Sigmoid colon (tissue), 4 donors: ENCODE results near the gene KCTD3.

ENCODE experiments used
- CTCF ChIP-seq, 4 experiments: fragments of 450-650 bp in 3 of 4; fragments of 200-600 bp in 1 of 4; IDR thresholded peaks; one replicate each; pipeline ENCODE4 v1.5.1; 2016 to 2019; ENCODE audit warnings: antibody characterized with exemption in 4 of 4, mild to moderate bottlenecking in 3 of 4, moderate library complexity in 2 of 4
- EP300 ChIP-seq, 4 donors: sonication (generic); formaldehyde crosslinking; IDR thresholded peaks; one replicate each; pipeline ENCODE4 v1.6.1; 2017; ENCODE audit warnings: antibody characterized with exemption in 4 of 4
- POLR2A ChIP-seq, 2 donors: fragments of 450-650 bp; IDR thresholded peaks; one replicate each; pipeline ENCODE4 v1.6.1; 2016; ENCODE audit warnings: antibody characterized with exemption in 2 of 2, mild to moderate bottlenecking in 2 of 2, moderate library complexity in 2 of 2

- TF ChIP-seq CTCF (IDR thresholded peaks at IDR 0.05) (no peak), POLR2A (IDR thresholded peaks at IDR 0.05) (no peak), EP300 (IDR thresholded peaks at IDR 0.05) (no peak)
Measured at GRCh38 chr1:215557504-215557903, 9.6 kb upstream of the KCTD3 start.
